Fibroblast of lung (primary cell): Measurements from ENCODE around the gene SLC43A3.

Experiments
- EZH2 ChIP-seq: IDR thresholded peaks from 2 replicates; pipeline ENCODE4 v1.5.1; 2012; ENCODE audit warnings: low read length, control low read depth, mild to moderate bottlenecking; ENCODE audit errors: missing control alignments
- TF ChIP-seq, protein P1 (sequence below), 2 donors: IDR thresholded peaks in 1 of 2; conservative IDR thresholded peaks in 1 of 2; 1 replicate in 1 of 2; 2 replicates in 1 of 2; pipeline ENCODE4 v1.5.1; 2011 to 2012; ENCODE audit warnings: low read length in 2 of 2, control low read depth in 1 of 2, inconsistent platforms in 1 of 2, low read depth in 1 of 2, mild to moderate bottlenecking in 1 of 2

DNA sequence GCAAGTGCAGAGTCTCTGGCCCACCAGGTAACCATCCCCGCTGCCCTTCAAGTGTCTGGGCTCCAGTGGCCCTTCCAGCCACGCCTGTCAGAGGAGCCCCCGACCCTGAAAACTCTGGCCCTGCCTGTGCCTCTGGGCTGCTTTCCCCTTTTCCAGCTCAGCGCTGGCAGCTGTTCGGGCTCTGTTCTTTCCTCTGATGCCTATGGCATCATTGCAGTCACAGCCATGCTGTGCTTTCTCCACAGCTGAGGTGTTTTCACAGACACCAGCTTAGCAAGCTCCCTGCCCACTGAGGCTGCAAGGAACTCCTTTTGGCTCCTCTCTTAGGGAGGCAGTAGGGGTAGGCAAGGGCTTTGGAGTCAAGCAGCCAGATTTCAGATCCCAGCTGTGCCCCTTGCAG, 67.5 kb downstream of the SLC43A3 start:
- TF ChIP-seq, protein P1, sequence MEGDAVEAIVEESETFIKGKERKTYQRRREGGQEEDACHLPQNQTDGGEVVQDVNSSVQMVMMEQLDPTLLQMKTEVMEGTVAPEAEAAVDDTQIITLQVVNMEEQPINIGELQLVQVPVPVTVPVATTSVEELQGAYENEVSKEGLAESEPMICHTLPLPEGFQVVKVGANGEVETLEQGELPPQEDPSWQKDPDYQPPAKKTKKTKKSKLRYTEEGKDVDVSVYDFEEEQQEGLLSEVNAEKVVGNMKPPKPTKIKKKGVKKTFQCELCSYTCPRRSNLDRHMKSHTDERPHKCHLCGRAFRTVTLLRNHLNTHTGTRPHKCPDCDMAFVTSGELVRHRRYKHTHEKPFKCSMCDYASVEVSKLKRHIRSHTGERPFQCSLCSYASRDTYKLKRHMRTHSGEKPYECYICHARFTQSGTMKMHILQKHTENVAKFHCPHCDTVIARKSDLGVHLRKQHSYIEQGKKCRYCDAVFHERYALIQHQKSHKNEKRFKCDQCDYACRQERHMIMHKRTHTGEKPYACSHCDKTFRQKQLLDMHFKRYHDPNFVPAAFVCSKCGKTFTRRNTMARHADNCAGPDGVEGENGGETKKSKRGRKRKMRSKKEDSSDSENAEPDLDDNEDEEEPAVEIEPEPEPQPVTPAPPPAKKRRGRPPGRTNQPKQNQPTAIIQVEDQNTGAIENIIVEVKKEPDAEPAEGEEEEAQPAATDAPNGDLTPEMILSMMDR (conservative IDR thresholded peaks at IDR 0.05 in 1 of 2, IDR thresholded peaks at IDR 0.05 in 1 of 2; ENCODE audit: low read depth in 1 of 2, low read length in 2 of 2), result no peak
- TF ChIP-seq EZH2, result no peak
